Measurements from ENCODE around the gene MGMT.

MGMT gene

GRCh38 chr10:129526943-129527342, 59.9 kb downstream of the MGMT start:
- TF ChIP-seq CTCF (IDR thresholded peaks at IDR 0.05; ENCODE audit: low read depth, low read length), result no peak

GRCh38 chr10:129528376-129528978, 61.4 kb downstream of the MGMT start:
- no peak for TF ChIP-seq CTCF (IDR thresholded peaks at IDR 0.05; ENCODE audit: low read depth, low read length)
- no peak for DNase-seq (ENCODE audit: extremely low read depth, low read depth)

More at GRCh38 chr10:129526943-129527342, 59.9 kb downstream of the MGMT start:
- DNase-seq (ENCODE audit: extremely low read depth, low read depth), result no peak

GRCh38 chr10:129530581-129530980, 63.5 kb downstream of the MGMT start:
- no peak for DNase-seq (ENCODE audit: extremely low read depth, low read depth)
- TF ChIP-seq CTCF (IDR thresholded peaks at IDR 0.05; ENCODE audit: low read depth, low read length), result no peak

GRCh38 chr10:129531195-129531968, 64.3 kb downstream of the MGMT start:
- TF ChIP-seq CTCF (IDR thresholded peaks at IDR 0.05; ENCODE audit: low read depth, low read length), result no peak
- DNase-seq (ENCODE audit: extremely low read depth, low read depth), result no peak

GRCh38 chr10:129531969-129532660, 65.1 kb downstream of the MGMT start:
- no peak for DNase-seq (ENCODE audit: extremely low read depth, low read depth)
- no peak for TF ChIP-seq CTCF (IDR thresholded peaks at IDR 0.05; ENCODE audit: low read depth, low read length)

- TF ChIP-seq CTCF (IDR thresholded peaks at IDR 0.05; ENCODE audit: low read depth, low read length), result no peak
- no peak for DNase-seq (ENCODE audit: extremely low read depth, low read depth)
Observed at GRCh38 chr10:129532838-129533237, 65.8 kb downstream of the MGMT start.

- no peak for DNase-seq (ENCODE audit: extremely low read depth, low read depth)
- TF ChIP-seq CTCF (IDR thresholded peaks at IDR 0.05; ENCODE audit: low read depth, low read length), result no peak
Observed at GRCh38 chr10:129533281-129533680, 66.2 kb downstream of the MGMT start.
